ENCODE data around the gene TANGO6.

TANGO6 gene

GRCh38 chr16:69100071-69100691 is 256.9 kb downstream of the TANGO6 start:
- no peak for DNase-seq (ENCODE audit: low spot score)

- DNase-seq (ENCODE audit: low spot score), result peak; percentile 63
Measured at GRCh38 chr16:69105501-69106361, 262.4 kb downstream of the TANGO6 start, which contains the start of gene HAS3. HAS3 (plus strand) TSS chr16:69105653; CDS start chr16:69109396, 3,743 bp downstream.

GRCh38 chr16:69106491-69107315 is 263.4 kb downstream of the TANGO6 start:
- no peak for DNase-seq (ENCODE audit: low spot score)

GRCh38 chr16:69107316-69107962 is 264.1 kb downstream of the TANGO6 start:
- DNase-seq (ENCODE audit: low spot score), result no peak

- no peak for DNase-seq (ENCODE audit: low spot score)
Measured at GRCh38 chr16:69108064-69108904, 265.0 kb downstream of the TANGO6 start.

- DNase-seq (ENCODE audit: low spot score), result no peak
Measured at GRCh38 chr16:69108905-69109252, 265.5 kb downstream of the TANGO6 start.

GRCh38 chr16:69109486-69110270 is 266.3 kb downstream of the TANGO6 start:
- no peak for DNase-seq (ENCODE audit: low spot score)

- DNase-seq (ENCODE audit: low spot score), result no peak
Measured at GRCh38 chr16:69110406-69110805, 267.1 kb downstream of the TANGO6 start.

- no peak for DNase-seq (ENCODE audit: low spot score)
Measured at GRCh38 chr16:69111216-69111875, 268.0 kb downstream of the TANGO6 start.

- DNase-seq (ENCODE audit: low spot score), result peak; percentile 28
Measured at GRCh38 chr16:69111876-69112230, 268.5 kb downstream of the TANGO6 start.

GRCh38 chr16:69112285-69113129 is 269.2 kb downstream of the TANGO6 start:
- DNase-seq (ENCODE audit: low spot score), result peak; percentile 57

GRCh38 chr16:69113216-69113615 is 269.9 kb downstream of the TANGO6 start:
- DNase-seq (ENCODE audit: low spot score), result no peak

GRCh38 chr16:69114346-69114975 is 271.1 kb downstream of the TANGO6 start:
- no peak for DNase-seq (ENCODE audit: low spot score)

- DNase-seq (ENCODE audit: low spot score), result no peak
Measured at GRCh38 chr16:69114976-69115355, 271.6 kb downstream of the TANGO6 start.

GRCh38 chr16:69115361-69115760 is 272.0 kb downstream of the TANGO6 start:
- no peak for DNase-seq (ENCODE audit: low spot score)

- DNase-seq (ENCODE audit: low spot score), result no peak
Measured at GRCh38 chr16:69115837-69116236, 272.5 kb downstream of the TANGO6 start.

- DNase-seq (ENCODE audit: low spot score), result no peak
Measured at GRCh38 chr16:69116256-69116875, 273.0 kb downstream of the TANGO6 start.

- no peak for DNase-seq (ENCODE audit: low spot score)
Measured at GRCh38 chr16:69116906-69117305, 273.6 kb downstream of the TANGO6 start.
